AG09319 (cell line): ENCODE measurements around the gene BTBD9.

Source experiments
- DNase-seq: peaks from one replicate; pipeline ENCODE4 v3.0.0-alpha.2; 2010; ENCODE audit warnings: low read depth; ENCODE audit errors: extremely low read depth
- CTCF ChIP-seq: IDR thresholded peaks from 2 replicates; pipeline ENCODE4 v1.5.1; 2011; ENCODE audit warnings: low read depth, mild to moderate bottlenecking, inconsistent platforms, low read length, moderate library complexity

Gene BTBD9

DNA sequence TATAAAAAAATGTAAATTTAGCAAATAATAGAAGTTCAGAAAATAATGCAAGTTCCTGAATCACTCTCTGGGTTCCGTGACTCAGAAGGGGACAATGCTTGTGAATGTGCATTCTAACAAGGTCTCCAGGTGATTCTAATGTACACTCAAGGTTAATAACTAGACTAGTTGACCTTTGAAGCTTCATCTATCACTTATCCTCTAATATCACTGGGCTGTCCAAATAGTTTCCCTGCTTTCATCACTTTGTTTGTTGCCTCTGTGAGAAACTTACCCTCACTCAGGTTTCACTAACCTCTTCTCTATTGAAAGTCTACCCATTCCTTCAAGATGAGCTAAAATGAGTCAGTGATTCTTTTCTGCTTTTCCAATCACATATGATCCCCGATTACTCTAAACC is 189.0 kb downstream of the BTBD9 start:
- DNase-seq = no peak
- no peak for TF ChIP-seq CTCF

DNA sequence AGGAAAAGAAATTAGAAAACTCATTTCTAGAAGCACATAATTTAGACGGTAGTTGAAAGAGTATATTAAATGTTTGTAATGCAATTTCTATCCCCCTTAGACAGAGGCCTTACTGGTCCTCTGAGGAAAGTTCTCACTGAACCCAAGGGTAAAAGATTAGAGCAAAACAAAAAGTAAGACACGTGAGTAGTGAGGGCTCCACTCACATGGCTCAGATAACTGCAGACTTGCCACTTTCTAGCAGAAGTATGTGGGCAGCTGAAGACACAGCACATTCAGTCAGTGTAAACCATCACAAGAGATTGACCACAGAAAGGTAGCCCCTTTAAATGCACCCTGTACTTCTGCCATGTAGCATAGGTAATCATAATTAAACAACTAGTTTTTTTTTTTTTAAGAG is 193.8 kb downstream of the BTBD9 start:
- DNase-seq = no peak
- TF ChIP-seq CTCF = no peak

GRCh38 chr6:38445336-38445735 is 194.4 kb downstream of the BTBD9 start:
- TF ChIP-seq CTCF = no peak
- DNase-seq = no peak

DNA sequence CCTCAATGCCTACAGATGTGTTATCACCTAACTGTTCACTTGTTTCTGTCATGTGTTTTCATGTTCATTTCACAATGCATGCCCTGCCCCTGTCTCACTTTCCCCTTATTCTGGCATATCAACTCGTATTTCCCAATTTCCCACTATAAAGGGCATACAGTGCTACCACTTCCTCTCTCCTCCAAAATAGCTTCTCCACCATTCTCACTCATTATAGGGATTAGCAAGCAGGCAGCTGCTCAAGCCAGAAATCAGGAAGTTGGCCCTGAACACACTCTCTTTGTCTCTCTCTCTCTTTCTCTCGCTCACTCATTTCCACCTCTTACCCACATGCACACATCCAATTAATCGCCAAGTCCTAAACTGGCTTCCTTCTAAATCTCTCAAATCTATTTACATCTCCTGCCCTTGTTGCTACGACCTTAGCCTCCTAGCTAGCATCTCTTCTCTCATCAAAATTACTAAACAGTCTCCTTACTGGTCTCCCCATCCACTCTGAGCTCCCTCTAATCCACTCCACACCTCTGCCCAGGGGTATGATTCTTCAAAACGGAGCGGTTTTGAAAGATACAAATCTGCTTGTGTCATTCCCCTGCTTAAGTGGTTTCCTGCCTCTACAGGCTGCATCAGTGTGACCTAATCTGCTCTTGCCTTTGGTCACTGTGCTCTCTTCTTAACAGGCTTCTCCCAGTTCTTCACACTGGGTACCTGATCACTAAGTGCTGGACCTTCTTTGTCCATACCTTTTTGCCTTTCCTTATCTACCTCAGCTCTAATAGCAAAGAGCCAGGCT is 196.2 kb downstream of the BTBD9 start:
- no peak for TF ChIP-seq CTCF
- DNase-seq = no peak

- TF ChIP-seq CTCF = no peak
- no peak for DNase-seq
Measured at GRCh38 chr6:38438097-38438496, 201.6 kb downstream of the BTBD9 start.

DNA sequence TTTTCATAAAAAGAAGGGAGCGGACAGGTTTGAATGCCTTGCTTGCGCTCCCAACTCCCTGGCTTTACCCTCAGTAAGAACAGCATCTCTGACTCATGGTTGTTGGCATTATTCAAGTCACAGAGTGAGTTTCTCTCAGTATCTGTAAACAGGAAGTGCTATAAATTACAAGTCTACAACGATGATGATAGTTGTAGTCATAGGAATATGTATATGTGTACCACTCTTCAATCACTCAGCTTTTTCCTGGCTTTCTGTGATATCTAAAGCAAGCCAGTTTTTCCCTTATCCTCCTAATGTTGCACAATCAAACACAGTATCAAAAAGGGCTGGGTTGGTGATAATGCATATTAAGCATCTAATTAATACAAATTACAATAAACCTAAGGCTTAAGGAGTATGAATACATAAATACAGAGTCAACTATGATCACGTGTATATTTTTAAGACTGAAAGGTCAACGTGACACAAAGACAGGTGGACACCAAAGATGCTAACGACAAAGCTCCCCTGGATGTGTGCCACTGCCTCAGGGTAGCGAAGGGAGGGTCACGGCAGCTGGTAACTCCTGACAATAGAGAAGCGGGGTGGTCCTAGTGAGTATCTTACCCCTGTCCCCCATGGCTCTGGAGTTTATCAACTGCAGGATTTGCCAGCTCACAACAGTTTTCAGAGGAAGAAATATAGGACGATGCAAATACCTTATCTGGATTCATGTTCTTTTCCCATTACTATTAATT is 202.8 kb downstream of the BTBD9 start:
- no peak for TF ChIP-seq CTCF
- DNase-seq = no peak

- TF ChIP-seq CTCF = no peak
Measured at GRCh38 chr6:38435330-38435729, 204.4 kb downstream of the BTBD9 start.

More at GRCh38 chr6:38435330-38435729, 204.4 kb downstream of the BTBD9 start:
- DNase-seq = no peak
